Panc1 (cell line): ENCODE measurements around the gene SPATS2L. TPM values are rescaled to one million over a fixed set of nuclear protein-coding genes. Genes with fewer than 3 reads are reported as not detected.

Experiments
- ATAC-seq: fragments of 200-7000 bp; cut with Tn5 transposase; 2 replicates; pipeline ENCODE4 v1.9.1; 2020; ENCODE audit warnings: mild to moderate bottlenecking, moderate library complexity
- BruUV-seq: library from RNA; stranded (reverse); fragments of 400-500 nt; replicated peaks from 2 replicates; lab custom pipeline; 2021; lab: Mats Ljungman, UMichigan
- CTCF ChIA-PET: fragments of 300-600 bp; sonication (Branson Sonifier 250); formaldehyde crosslinking; loops from one replicate; lab custom pipeline; 2022; ENCODE audit warnings: antibody characterized with exemption; lab: Charles Lee
- POLR2A ChIA-PET: fragments of 300-600 bp; sonication (Branson Sonifier 250); formaldehyde crosslinking; loops from one replicate; lab custom pipeline; 2022; ENCODE audit warnings: antibody characterized with exemption; lab: Charles Lee
- DNase-seq: peaks from one replicate; pipeline ENCODE4 v3.0.0-alpha.2; 2010; ENCODE audit warnings: low read depth, low spot score
- H3K27ac ChIP-seq: 2 replicates; pipeline ENCODE4 v1.5.1; 2011; ENCODE audit warnings: mild to moderate bottlenecking, low read length, inconsistent platforms
- H3K27me3 ChIP-seq: fragments of 200-500 bp; sonication (Bioruptor generic); 2 replicates; pipeline ENCODE4 v1.6.0; 2014; ENCODE audit warnings: low read length, inconsistent platforms; ENCODE audit not compliant: control insufficient read depth, insufficient read depth
- H3K36me3 ChIP-seq: fragments of 200-500 bp; sonication (Bioruptor generic); 2 replicates; pipeline ENCODE4 v1.5.1; 2014; ENCODE audit warnings: inconsistent platforms, mild to moderate bottlenecking, low read length, moderate library complexity; ENCODE audit not compliant: control insufficient read depth, insufficient read depth
- H3K4me1 ChIP-seq: 2 replicates; pipeline ENCODE4 v1.5.1; 2011; ENCODE audit warnings: inconsistent platforms, mild to moderate bottlenecking, low read length, moderate library complexity; ENCODE audit not compliant: control insufficient read depth, insufficient read depth
- H3K4me3 ChIP-seq, 2 experiments: 2 replicates each; pipeline ENCODE4 v1.5.1; 2011 to 2012; ENCODE audit warnings: low read depth in 2 of 2, low read length in 2 of 2, mild to moderate bottlenecking in 2 of 2, inconsistent platforms in 1 of 2, moderate library complexity in 1 of 2
- H3K9me3 ChIP-seq: fragments of 200-500 bp; sonication (Bioruptor generic); 2 replicates; pipeline ENCODE4 v1.5.1; 2014; ENCODE audit warnings: low read depth, mild to moderate bottlenecking, inconsistent platforms, low read length, moderate library complexity; ENCODE audit not compliant: control insufficient read depth, insufficient read depth
- POLR2AphosphoS5 ChIP-seq: IDR thresholded peaks from 2 replicates; pipeline ENCODE4 v1.6.1; 2012; ENCODE audit warnings: mild to moderate bottlenecking, low read depth, low read length, moderate library complexity
- SIN3A ChIP-seq: IDR thresholded peaks from 2 replicates; pipeline ENCODE4 v1.6.1; 2012; ENCODE audit warnings: low read depth, mild to moderate bottlenecking, low read length, moderate library complexity, borderline replicate concordance; ENCODE audit not compliant: insufficient read depth
- TCF7L2 ChIP-seq: IDR thresholded peaks from 2 replicates; pipeline ENCODE4 v1.6.1; 2011; ENCODE audit warnings: mild to moderate bottlenecking, low read depth, low read length, inconsistent platforms
- in situ Hi-C: cut with HindIII; loops from 2 replicates; pipeline ENCODE4 v1.10.0; 2016; ENCODE audit warnings: low sequenced_read_pairs, low pct_unique_long_range_greater_than_20kb
- intact Hi-C: fragments of 100-400 bp; cut with micrococcal nuclease; formaldehyde crosslinking; loops from one replicate; pipeline ENCODE4 v1.10.0; 2022; ENCODE audit not compliant: unreplicated experiment
- total RNA-seq: library from RNA; stranded (reverse); gene quantifications from one replicate; pipeline ENCODE4 v1.2.1, GENCODE V29; 2021; ENCODE audit not compliant: unreplicated experiment
- TF ChIP-seq, protein P1 (sequence below): fragments of 450-650 bp; IDR thresholded peaks from 2 replicates; pipeline ENCODE4 v1.5.1; 2017; ENCODE audit warnings: mild to moderate bottlenecking
- TF ChIP-seq, protein P2 (sequence below), 2 experiments: IDR thresholded peaks; 2 replicates each; pipeline ENCODE4 v1.6.1; 2011 to 2012; ENCODE audit warnings: low read depth in 2 of 2, control low read depth in 1 of 2, low read length in 1 of 2, mild to moderate bottlenecking in 1 of 2, moderate library complexity in 1 of 2; ENCODE audit not compliant: insufficient read depth in 1 of 2

The SPATS2L gene
- total RNA-seq, 1 experiment from 2014 or later, result 282 TPM

DNA sequence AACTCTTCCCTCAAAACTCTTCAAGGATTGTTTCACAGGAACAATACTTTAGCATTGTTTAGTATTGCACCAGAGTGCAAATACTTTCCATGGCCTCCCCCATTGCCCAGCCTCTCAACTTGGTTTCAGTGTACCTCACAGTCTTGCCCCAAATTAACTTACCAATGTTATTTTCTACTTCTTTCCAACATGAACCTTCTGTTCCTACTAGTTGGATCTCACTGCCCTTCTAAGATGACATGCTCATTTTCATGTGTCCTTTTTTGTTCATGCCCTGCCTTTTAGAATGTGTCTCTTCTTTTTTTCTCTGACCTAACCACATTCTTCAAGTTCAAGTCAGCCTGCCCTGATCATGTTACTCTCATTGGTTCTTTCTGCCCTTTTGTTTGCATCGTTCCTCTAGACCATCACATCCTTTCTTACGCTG lies 4.1 kb downstream of the SPATS2L start:
- Histone ChIP-seq H3K9me3 (no peaks in the 10 kb centered on the region), H3K4me1 (peaks cover 73% of the 10 kb centered on the region), H3K27me3 (no peaks in the 10 kb centered on the region), H3K27ac (peak overlapping the region; percentile 98), H3K36me3 (peaks cover 2% of the 10 kb centered on the region), H3K4me3 (peak overlapping the region; percentile 0 to 29; a peak in 2 of 4 replicates)
- in situ Hi-C loops, result no loop called here
- ChIA-PET POLR2A (no interaction called here), CTCF (no interaction called here)
- TF ChIP-seq POLR2AphosphoS5 (no peak), TCF7L2 (no peak), SIN3A (no peak)
- TF ChIP-seq, protein P1, sequence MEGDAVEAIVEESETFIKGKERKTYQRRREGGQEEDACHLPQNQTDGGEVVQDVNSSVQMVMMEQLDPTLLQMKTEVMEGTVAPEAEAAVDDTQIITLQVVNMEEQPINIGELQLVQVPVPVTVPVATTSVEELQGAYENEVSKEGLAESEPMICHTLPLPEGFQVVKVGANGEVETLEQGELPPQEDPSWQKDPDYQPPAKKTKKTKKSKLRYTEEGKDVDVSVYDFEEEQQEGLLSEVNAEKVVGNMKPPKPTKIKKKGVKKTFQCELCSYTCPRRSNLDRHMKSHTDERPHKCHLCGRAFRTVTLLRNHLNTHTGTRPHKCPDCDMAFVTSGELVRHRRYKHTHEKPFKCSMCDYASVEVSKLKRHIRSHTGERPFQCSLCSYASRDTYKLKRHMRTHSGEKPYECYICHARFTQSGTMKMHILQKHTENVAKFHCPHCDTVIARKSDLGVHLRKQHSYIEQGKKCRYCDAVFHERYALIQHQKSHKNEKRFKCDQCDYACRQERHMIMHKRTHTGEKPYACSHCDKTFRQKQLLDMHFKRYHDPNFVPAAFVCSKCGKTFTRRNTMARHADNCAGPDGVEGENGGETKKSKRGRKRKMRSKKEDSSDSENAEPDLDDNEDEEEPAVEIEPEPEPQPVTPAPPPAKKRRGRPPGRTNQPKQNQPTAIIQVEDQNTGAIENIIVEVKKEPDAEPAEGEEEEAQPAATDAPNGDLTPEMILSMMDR, result no peak
- TF ChIP-seq, protein P2, sequence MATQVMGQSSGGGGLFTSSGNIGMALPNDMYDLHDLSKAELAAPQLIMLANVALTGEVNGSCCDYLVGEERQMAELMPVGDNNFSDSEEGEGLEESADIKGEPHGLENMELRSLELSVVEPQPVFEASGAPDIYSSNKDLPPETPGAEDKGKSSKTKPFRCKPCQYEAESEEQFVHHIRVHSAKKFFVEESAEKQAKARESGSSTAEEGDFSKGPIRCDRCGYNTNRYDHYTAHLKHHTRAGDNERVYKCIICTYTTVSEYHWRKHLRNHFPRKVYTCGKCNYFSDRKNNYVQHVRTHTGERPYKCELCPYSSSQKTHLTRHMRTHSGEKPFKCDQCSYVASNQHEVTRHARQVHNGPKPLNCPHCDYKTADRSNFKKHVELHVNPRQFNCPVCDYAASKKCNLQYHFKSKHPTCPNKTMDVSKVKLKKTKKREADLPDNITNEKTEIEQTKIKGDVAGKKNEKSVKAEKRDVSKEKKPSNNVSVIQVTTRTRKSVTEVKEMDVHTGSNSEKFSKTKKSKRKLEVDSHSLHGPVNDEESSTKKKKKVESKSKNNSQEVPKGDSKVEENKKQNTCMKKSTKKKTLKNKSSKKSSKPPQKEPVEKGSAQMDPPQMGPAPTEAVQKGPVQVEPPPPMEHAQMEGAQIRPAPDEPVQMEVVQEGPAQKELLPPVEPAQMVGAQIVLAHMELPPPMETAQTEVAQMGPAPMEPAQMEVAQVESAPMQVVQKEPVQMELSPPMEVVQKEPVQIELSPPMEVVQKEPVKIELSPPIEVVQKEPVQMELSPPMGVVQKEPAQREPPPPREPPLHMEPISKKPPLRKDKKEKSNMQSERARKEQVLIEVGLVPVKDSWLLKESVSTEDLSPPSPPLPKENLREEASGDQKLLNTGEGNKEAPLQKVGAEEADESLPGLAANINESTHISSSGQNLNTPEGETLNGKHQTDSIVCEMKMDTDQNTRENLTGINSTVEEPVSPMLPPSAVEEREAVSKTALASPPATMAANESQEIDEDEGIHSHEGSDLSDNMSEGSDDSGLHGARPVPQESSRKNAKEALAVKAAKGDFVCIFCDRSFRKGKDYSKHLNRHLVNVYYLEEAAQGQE (IDR thresholded peaks at IDR 0.05; ENCODE audit: insufficient read depth in 1 of 2, low read depth in 2 of 2, low read length in 1 of 2), result no peak
- ATAC-seq, result no peak
- intact Hi-C loops, result loop anchor here (10.0 kb wide), 1 partner anchor 174 kb away; no protein-coding TSS in a partner anchor
- DNase-seq, result no peak
- BruUV-seq, result no TSS peak

DNA sequence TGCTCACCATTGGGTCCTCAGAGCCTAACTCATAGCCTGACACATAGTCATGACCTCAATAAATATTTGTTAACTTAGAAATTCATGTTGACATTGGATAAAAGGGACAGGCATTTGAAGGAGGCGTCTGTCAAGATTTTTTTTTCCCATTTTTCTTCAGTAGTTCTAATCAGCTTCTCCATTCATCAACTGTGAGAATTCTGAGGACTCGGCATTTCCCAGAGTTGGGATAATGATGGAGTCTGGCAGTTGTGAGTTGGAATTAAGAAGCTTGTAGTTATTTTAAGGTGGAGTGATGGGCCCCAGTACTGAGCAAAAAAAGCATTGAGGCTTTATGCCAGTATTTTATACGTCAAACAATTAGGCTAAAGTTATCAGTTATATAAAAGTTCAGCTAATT lies 4.6 kb downstream of the SPATS2L start:
- TF ChIP-seq POLR2AphosphoS5, result no peak
- TF ChIP-seq, protein P2 (IDR thresholded peaks at IDR 0.05; ENCODE audit: insufficient read depth in 1 of 2, low read depth in 2 of 2, low read length in 1 of 2), result no peak
- TF ChIP-seq SIN3A, result no peak
- TF ChIP-seq TCF7L2, result no peak
- TF ChIP-seq, protein P1, result no peak
- Histone ChIP-seq H3K4me3 (no peak overlapping the region; a peak in 1 of 4 replicates), H3K36me3 (peaks cover 2% of the 10 kb centered on the region), H3K9me3 (no peaks in the 10 kb centered on the region), H3K4me1 (peaks cover 77% of the 10 kb centered on the region), H3K27me3 (no peaks in the 10 kb centered on the region), H3K27ac (peak overlapping the region; percentile 98)
- no TSS peak for BruUV-seq
- in situ Hi-C loops (no loop called here), intact Hi-C loops (loop anchor here (10.0 kb wide), 1 partner anchor 174 kb away; no protein-coding TSS in a partner anchor)
- POLR2A ChIA-PET, result no interaction called here
- ATAC-seq (no peak), DNase-seq (no peak)
- CTCF ChIA-PET, result no interaction called here
